ENCODE results near the gene HSD11B2. TPM values are rescaled to one million over a fixed set of nuclear protein-coding genes. Genes with fewer than 3 reads are reported as not detected.

The HSD11B2 gene
- total RNA-seq, 1 experiment from 2014 or later, result 0.77 TPM

- ATAC-seq (no peak), DNase-seq (ENCODE audit: low read depth, low spot score) (no peak)
- in situ Hi-C loops (cut with HindIII; ENCODE audit: low pct_unique_long_range_greater_than_20kb, low sequenced_read_pairs) (no loop called here), intact Hi-C loops (cut with micrococcal nuclease; ENCODE audit: unreplicated experiment) (no loop called here)
- no peaks in the 10 kb centered on the region for H3K9me3 ChIP-seq (ENCODE audit: control insufficient read depth, insufficient read depth, low read depth, low read length)
- ChIA-PET CTCF (interaction anchor here (0.7 kb wide), 1 partner anchor 198 kb away, joined by 3 read pairs; no protein-coding TSS in a partner anchor), POLR2A (no interaction called here)
- H3K27ac ChIP-seq (ENCODE audit: low read length), result no peak overlapping the region
- H3K4me1 ChIP-seq (ENCODE audit: control insufficient read depth, insufficient read depth, low read length), result no peaks in the 10 kb centered on the region
- no peak for TF ChIP-seq REST (IDR thresholded peaks at IDR 0.05; ENCODE audit: insufficient read depth in 1 of 2, low read depth in 2 of 2, low read length in 1 of 2)
- no peak overlapping the region for H3K4me3 ChIP-seq (ENCODE audit: low read depth in 2 of 2, low read length in 2 of 2)
- no TSS peak for BruUV-seq (replicated peaks)
- H3K27me3 ChIP-seq (ENCODE audit: control insufficient read depth, insufficient read depth, low read length), result no peaks in the 10 kb centered on the region
- H3K36me3 ChIP-seq (ENCODE audit: control insufficient read depth, insufficient read depth, low read length), result no peaks in the 10 kb centered on the region
Measured at GRCh38 chr16:67471758-67472384, 41.0 kb downstream of the HSD11B2 start.

DNA sequence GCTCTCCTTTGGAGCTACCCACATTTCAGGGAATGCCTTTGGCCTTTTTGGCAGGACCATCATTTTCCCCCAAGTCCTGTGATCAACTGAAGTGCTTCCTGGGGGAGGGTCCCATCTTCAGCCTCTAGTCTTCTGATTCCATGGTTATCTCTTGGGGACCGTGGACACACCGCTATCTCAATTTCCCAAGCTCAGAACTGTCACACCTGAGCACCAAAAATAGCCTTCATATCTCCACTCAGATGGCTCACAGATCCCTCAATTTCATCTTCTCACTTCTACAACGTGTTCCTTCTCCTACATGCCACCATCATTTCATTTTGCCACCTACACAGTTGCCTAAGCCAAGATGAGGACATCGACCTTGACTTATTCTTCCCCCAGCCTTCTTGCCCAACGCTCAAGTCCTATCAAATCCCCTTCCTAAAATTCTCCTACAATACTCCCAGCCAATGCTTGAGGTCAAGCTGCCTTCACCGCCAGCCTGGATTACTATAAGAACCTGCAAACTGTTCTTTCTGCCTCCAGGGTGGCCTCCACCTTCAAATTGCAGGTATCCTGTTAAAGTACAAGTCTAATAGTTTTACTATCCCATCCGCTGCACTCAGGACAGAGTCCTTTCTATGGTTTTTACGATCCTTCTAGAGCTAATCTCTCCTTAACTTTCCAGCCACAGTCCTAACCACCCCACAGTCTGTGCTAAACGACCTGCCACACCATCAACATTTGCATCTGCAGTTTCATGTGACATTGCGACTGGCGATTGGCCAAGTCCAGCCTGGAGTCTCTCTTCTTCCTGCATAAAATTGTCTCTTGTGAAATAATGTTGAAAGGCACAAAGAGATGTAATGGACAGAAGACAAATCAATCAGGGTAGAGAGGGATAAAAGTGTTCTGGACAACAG lies 43.9 kb downstream of the HSD11B2 start:
- Histone ChIP-seq H3K36me3 (ENCODE audit: control insufficient read depth, insufficient read depth, low read length) (no peaks in the 10 kb centered on the region), H3K4me1 (ENCODE audit: control insufficient read depth, insufficient read depth, low read length) (peaks cover 2% of the 10 kb centered on the region; the same call in 1 of the 2 replicates), H3K9me3 (ENCODE audit: control insufficient read depth, insufficient read depth, low read depth, low read length) (no peaks in the 10 kb centered on the region), H3K4me3 (ENCODE audit: low read depth in 2 of 2, low read length in 2 of 2) (no peak overlapping the region), H3K27me3 (ENCODE audit: control insufficient read depth, insufficient read depth, low read length) (no peaks in the 10 kb centered on the region), H3K27ac (ENCODE audit: low read length) (no peak overlapping the region)
- ATAC-seq (no peak), DNase-seq (ENCODE audit: low read depth, low spot score) (no peak)
- intact Hi-C loops (cut with micrococcal nuclease; ENCODE audit: unreplicated experiment) (no loop called here), in situ Hi-C loops (cut with HindIII; ENCODE audit: low pct_unique_long_range_greater_than_20kb, low sequenced_read_pairs) (no loop called here)
- TF ChIP-seq REST (IDR thresholded peaks at IDR 0.05; ENCODE audit: insufficient read depth in 1 of 2, low read depth in 2 of 2, low read length in 1 of 2) (no peak), POLR2AphosphoS5 (IDR thresholded peaks at IDR 0.05; ENCODE audit: low read depth, low read length) (no peak), SIN3A (IDR thresholded peaks at IDR 0.05; ENCODE audit: borderline replicate concordance, insufficient read depth, low read depth, low read length) (no peak), TCF7L2 (IDR thresholded peaks at IDR 0.05; ENCODE audit: low read depth, low read length) (no peak)
- TF ChIP-seq, protein P1, sequence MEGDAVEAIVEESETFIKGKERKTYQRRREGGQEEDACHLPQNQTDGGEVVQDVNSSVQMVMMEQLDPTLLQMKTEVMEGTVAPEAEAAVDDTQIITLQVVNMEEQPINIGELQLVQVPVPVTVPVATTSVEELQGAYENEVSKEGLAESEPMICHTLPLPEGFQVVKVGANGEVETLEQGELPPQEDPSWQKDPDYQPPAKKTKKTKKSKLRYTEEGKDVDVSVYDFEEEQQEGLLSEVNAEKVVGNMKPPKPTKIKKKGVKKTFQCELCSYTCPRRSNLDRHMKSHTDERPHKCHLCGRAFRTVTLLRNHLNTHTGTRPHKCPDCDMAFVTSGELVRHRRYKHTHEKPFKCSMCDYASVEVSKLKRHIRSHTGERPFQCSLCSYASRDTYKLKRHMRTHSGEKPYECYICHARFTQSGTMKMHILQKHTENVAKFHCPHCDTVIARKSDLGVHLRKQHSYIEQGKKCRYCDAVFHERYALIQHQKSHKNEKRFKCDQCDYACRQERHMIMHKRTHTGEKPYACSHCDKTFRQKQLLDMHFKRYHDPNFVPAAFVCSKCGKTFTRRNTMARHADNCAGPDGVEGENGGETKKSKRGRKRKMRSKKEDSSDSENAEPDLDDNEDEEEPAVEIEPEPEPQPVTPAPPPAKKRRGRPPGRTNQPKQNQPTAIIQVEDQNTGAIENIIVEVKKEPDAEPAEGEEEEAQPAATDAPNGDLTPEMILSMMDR (IDR thresholded peaks at IDR 0.05), result no peak
- ChIA-PET POLR2A (interaction anchor here (0.9 kb wide), 1 partner anchor 75 kb away, joined by 3 read pairs; no protein-coding TSS in a partner anchor), CTCF (no interaction called here)
- no TSS peak for BruUV-seq (replicated peaks)
